GM18520 (cell line): Measurements from ENCODE around the gene ANKRD42.

Source experiments
- ATAC-seq: cut with Tn5 transposase; IDR thresholded peaks from one replicate; pipeline ENCODE4 v1.9.1; 2021; ENCODE audit not compliant: unreplicated experiment

The ANKRD42 gene

DNA sequence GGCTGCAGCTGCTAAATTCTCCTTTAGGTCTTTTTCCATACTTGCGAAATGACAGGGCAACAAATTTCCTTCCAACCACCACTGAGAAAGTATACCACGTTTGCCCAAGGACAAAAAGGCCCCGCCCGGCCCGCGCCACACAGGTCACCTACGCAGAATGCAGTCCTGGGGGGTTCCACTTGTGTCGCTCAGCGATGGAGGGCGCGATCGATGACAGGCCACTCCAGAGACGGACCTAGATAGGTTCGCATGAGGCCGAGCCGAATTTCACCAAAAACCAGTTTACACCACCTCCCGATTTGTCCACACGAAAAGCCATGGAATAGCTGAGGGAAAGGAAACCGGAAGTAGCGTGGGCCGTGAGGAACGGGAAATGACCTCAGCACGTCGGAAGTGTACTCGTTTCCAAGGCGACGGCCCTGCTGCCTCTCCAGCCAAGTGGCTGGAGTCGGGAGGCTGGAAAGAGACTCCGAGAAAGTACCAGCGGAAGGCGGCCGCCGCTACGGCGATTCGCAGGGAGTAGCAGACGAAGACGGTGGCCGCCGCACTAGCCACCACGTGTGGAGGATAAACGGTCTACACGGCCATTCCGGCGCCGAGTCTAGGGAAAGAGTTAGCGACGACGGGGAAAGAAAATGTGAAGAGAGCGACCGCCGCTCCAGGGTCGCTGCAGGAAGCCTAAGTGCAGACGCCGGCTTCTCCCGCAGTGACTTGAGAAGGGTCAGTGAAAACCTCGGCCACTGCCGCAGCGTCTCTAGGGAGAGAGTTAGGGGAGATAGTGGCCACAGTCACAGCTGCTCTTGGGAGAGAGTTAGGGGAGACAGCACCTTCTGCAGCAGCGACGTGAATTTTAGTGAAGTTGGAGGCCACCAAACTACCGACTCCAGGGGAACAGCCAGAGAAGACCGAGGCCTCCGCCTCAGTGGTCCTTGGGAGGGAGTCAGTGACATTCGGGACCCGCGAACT lies at the start of gene ANKRD42:
Gene ANKRD42 (plus strand): TSS at position 398 of the 966 bp plus-strand sequence. CDS start 959 bp downstream, outside the sequence.
- peak; percentile 89 for ATAC-seq

DNA sequence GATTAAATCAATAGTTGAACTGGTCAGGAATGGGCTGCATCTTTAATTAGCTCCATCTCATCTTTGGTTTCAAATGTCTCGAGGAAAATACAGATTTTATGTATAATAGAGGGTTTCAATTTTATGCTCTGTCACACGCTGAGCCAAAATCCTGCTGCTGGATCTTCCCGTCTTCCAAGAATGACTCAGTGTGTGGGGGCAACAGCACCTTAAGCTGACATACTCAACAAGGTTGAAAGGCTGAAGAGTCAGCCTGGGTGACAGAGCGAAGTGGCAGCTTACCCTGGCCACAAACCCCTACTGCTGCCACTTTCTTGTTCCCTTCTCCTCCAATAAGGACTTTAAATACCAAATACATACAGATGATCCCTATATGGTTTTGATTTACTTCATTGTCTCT lies 45.6 kb upstream of the ANKRD42 start:
- ATAC-seq: no peak

DNA sequence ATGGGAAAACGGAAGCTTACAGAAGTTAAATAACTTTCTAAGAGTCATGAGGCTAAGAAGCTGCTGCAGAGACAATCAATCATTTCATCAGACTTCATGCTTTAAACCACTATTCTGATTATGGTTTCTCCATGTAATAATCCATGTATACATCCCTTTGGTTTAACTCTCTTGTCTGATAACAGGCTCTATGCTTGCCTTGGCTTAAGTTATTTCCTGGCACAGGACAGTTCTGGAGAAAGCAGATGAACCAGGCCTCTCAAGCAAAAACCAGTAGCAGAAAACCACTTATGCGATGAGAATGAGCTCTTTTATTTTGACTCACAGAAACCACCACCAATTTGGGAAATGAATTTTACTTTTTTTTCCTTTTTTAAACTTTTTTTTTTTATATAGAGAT lies 43.1 kb upstream of the ANKRD42 start:
- ATAC-seq: no peak

DNA sequence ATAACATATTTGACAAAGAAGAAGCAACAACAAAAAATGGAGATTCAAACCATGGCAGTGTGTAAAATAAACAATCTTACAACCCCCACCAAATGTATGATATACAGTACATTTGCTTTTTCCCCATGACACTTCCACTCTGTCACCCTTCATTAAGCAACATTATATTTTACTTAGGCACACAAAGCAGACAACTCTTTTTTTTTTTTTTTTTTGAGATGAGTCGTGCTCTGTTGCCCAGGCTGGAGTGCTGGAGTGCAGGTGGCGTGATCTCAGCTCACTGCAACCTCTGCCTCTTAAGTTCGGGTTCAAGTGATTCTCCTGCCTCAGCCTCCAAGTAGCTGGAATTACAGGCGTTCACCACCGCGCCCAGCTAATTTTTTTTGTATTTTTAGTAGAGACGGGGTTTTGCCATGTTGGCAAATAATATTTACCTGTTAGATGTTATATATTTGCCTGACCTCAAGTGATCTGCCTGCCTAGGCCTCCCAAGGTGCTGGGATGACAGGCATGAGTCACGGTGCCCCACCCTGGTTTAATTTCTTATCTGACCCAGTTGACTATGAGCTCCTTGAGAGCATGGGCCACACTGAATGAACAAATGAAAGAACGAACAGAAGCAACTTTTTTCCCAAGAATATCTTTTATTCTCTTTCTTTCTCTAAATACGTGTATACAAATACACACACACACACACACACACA lies 42.1 kb upstream of the ANKRD42 start:
- ATAC-seq: no peak

DNA sequence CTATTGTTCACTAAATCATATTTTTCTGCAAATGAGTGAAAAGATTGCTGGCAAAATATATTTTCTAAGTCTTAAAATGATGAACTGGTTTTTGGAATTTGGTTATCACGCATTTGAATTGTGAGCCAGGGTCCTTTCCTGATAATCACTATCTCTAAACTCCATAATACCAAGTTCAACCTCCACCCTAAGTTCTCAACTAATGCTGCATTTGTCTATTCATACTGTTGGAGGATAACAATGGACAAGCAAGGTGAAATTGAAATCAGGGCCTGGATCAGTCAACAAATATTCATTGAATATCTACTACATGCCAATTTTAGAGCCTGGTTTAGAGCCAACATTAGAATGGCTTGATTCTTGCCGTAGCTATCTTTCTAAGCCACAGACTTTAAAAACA lies 41.2 kb upstream of the ANKRD42 start:
- ATAC-seq: no peak

DNA sequence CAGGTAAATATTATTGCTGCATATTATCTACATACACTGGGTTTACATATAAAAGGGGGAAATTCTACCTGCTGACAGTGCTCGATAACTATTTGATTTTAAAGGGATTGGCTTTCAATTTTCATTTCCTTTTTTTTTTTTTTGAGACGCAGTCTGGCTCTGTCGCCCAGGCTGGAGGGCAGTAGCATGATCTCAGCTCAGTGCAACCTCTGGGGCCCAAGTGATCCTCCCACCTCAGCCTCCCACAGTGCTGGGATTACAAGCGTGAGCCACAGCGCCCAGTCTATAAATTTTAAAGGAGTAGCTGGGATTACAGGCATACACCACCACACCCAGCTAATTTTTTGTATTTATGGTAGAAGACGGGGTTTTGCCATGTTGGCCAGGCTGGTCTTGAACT lies 39.7 kb upstream of the ANKRD42 start:
- no peak for ATAC-seq

DNA sequence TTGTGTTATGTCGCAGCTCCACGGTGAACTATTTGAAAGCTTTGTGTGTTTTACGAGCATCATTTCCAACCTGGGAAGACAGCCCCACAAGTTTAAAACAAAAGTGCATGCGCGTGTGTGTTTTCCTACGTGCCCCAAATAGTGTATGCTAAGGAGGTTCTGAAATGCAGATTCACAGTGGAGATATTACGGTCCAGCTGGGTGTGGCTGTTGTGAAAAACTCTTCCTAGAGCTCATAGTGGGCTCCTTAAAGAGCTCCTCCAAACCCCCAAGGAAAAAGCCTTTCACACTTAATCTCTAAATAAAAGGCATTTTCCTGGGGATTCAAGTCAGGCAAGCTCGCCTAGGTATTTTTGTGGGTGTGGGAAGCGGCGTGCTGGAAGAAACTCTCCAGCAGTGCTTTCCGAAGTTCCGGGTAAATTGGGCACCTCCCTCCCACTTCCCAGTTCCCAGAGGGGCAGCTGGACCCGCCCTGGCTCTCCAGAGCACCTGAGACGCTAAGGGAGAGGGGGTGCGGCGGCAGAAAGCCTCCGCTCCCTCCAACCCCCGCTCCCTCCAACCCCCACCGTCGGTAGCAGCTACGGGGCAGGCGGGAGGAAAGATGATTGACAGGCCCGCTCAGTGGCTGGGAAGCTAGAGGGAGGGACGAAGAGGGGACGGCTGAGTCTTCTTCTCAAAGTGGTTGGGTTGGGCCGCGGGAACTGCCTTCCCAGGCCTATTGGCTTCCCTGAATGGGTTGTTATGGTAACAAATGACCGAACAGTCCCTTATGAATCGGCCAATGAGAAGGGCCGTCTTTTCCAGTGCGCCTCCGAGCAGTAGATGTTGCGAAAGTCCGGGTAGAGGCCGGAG lies 37.1 kb upstream of the ANKRD42 start:
- peak; percentile 97 for ATAC-seq

DNA sequence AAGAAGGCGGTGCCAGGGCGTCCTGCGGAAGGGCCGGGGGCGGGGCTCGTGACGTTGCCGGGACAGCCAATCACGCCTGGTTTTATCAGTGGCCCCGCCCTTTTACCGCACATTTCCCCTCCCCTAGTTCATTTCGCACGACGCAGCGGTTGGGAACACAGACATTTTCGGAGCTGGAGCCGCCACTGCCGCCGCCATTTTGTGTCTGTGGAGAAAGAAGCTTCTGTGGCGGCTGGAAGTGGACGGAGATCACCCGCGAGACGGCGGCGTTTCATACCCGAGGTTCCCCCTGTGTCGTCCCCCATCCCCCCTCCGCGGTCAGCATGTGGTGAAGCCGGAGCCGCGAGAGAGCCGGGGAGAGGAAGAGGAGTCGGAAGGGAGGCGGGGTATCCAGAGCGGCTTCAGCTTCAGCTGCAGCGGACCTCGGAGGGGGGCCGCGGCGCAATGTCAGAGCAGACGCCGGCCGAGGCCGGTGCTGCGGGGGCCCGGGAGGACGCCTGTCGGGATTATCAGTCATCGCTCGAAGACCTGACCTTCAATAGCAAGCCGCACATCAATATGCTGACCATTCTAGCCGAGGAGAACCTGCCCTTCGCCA lies 36.4 kb upstream of the ANKRD42 start, which contains the start of gene PCF11:
Gene PCF11 (plus strand): TSS at position 136 of the 598 bp plus-strand sequence. CDS start 309 bp downstream, at position 445.
- no peak for ATAC-seq

DNA sequence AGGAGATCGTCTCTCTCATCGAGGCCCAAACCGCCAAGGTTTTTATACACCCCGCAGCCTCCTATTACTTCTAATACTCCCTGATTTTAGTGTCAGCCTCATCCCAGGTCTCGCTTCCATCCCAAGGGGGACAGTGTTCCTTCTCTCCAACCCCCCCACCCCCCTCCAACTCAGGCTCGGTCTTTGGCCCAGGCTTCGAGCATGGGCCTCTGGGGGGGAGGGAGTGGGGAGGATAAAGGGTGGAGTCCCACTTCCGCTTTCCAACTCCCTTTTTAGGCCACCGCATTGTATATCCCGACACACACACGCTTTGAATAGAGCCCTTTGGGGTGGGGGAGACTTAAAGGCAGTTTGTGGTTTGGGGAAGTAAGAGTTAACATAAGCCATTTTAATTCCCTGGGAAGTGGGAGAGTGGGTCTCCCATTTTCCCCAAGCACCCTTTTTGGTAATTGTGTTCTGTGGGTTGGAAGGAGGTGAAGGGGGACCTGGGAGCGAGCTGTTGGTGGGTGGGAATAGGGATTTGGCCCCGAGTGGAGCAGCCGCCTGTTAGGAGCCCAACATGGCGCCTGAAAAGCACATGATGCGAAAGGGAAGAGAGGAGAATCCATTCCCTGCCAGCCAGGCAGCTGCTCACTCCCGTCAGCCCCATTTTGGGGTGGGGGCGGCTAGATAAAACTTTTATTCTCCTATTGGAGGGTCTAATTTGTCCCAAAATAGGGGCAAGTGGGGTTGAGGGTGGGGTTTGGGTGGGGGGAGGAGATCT lies 35.7 kb upstream of the ANKRD42 start:
- ATAC-seq: no peak

DNA sequence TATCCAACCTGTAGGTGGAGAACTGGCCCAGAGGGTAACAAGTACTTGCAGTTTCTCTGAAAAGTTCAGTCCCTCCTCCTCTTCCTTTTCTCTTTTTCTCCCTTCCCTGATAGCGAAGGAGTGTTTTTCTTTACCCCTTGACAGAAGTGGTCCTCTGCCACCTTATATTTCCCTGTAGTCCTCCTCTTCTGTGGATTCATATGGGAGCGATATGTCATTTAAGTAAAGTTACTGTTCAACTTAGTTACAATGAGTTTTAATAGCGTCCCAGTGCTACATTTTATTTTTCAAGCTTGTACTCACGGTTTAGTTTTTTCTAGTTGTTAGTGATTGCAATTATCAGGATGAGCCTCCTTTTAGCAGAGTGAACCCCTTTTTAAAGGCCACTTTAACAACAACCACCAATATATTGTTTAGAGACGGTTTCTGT lies 35.1 kb upstream of the ANKRD42 start:
- ATAC-seq: no peak

DNA sequence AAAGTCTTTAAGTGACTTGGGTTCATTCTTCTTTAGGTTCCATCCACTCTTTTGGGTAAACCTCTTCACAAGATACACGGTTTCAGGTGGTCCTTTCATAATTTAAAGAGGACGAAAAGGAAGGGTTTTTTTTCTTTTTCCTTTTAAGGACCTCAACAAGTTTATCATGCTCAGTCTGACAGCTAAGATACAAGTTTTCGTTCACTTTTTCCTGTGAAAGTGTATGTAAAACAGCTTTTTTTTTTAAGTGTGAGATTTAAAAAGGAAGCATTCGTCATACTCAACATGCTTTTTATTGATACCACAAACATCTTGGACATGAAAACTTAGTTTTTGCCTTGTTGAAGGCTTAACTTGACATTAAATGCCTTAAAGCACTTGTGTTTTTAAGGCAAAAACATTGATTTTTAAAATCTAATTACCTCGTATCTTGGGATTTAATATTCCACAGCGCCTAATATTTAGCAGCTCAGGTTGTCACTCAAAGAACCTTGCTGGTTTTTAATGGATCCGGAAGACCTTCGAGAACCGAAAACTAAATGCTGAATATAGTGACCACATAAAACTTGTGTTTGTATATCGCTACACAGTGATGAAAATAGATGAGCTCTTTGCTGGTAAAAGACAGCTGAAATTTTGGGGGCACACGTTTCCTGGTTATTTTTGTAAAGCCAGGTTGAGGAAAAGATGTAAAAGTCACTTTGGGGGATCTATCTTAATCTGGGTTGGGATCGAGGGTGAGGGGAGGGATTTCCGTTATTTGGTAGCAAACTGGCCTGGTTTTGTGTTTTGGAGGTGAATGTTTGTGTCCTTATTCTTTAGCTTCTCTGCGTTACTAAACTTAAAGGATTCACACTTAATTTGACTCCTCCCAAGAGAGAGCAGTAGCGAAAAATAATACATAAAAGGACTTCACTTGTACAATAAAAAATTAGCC lies 34.3 kb upstream of the ANKRD42 start:
- no peak for ATAC-seq

DNA sequence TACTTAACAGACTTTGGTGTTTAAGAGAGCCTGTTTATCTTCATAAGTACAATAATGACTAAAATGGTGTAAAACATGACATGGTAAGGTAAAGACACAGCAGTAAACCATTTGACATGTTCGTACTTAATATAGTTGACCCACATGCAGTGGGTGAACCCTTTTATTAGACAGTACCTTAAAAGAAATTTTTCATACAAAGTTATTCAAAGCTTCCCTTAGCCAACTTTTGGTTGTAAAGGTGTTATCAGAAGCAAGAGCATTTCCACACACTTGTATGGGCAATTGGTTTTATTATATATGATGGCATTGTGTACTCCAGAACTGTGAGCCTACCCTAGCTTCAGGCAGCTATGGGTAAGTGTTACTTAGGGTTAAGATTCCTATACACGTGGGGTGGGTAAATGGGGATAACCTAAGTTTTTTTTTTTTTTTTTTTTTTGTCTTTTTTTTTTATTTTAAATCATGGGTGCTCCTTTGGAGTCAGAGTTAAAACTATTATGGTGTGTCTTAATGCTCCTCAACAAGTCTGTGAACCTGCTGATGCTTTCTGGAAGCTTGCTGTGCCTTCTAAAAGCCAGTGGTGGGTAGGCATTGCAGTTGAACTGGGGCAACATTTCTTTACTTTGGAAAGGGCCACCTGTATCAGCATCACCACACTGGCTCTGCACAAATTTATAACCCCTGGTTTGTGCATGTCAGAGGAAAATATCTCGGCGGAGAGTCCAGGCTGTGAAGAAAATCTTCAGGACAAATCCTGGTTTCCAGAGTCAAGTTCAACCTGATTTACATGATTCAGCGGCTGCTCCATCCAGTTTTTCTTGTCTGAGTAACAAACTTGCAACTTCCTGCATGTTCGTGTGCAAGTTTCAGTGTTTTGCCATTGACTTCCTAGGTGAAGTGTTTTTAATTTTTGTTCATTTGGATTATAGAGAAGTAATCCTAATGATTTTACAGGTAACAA lies 33.3 kb upstream of the ANKRD42 start:
- no peak for ATAC-seq

DNA sequence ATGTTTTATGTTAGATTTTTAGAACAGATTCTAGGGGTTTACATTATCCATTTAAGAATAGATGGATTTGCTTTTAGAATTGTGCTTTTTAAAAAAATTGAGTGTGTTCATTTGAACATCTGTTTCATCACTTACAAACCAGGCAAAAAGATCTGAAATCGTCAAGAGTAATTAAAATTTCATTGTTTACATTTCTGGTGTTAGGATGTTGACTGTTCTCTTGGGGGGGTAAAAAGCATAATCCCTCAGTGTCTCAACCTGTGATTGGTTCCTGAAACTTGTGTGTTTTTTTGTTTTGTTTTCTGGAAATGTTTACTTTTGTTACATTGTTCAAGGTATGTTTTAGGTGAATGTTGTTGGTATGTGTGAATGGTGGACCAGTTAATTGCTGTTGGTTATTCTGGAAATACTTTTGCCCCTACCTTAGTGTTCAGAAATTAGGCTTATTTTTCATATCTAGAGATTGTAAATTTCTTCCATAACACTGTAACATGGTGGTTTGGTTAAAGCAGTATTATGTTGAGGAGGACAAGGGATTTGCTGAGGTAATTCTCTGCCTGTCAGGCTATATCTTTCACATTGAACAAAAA lies 31.8 kb upstream of the ANKRD42 start:
- ATAC-seq: no peak

DNA sequence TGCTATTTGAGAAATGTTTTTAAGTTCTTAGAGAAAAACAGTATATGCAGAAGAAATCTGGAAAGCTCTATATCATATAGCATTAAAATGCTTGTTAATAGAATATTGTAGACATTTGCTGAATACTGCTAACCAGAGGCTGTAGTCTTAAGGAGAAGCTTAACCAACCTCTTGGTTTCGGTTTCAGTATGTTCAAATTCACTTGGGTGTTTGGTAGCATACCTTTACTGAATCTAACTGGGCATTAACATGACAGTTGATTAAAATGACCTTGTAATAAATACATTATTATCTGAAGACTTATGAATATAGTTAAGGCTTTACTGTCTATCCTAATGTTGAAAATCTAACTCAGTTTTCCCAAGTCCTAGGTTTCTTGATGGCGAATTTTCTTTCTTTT lies 31.1 kb upstream of the ANKRD42 start:
- peak; percentile 52 for ATAC-seq

DNA sequence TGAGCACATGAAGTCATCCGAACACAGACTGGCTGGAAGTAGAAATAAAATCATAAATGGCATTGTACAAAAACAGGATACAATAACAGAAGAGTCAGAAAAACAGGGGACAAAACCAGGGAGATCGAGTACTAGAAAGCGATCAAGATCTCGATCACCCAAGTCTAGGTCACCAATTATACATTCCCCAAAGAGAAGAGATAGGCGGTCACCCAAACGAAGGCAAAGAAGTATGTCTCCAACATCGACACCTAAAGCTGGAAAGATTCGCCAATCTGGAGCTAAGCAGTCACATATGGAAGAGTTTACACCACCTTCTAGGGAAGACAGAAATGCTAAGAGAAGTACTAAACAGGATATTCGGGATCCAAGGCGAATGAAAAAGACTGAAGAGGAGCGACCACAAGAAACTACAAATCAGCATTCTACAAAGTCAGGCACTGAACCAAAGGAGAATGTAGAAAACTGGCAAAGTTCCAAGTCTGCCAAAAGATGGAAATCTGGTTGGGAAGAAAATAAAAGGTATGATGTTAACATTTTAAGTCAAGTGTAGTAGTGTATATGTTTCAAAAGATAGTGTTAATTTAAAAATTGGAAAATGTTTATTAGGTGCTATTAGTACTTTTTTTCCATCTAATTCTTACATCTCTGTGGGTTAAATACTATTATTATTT lies 27.2 kb upstream of the ANKRD42 start:
- no peak for ATAC-seq

DNA sequence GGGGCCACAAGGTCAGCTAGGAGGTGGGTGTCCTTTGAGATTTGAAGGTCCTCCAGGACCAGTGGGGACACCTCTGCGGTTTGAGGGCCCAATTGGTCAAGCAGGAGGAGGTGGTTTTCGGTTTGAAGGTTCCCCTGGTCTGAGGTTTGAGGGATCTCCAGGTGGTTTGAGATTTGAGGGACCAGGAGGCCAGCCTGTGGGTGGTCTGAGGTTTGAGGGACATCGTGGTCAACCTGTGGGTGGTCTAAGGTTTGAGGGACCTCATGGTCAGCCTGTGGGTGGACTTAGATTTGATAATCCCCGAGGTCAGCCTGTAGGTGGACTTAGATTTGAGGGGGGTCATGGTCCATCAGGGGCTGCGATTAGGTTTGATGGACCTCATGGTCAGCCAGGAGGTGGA lies 24.8 kb upstream of the ANKRD42 start:
- ATAC-seq: no peak

DNA sequence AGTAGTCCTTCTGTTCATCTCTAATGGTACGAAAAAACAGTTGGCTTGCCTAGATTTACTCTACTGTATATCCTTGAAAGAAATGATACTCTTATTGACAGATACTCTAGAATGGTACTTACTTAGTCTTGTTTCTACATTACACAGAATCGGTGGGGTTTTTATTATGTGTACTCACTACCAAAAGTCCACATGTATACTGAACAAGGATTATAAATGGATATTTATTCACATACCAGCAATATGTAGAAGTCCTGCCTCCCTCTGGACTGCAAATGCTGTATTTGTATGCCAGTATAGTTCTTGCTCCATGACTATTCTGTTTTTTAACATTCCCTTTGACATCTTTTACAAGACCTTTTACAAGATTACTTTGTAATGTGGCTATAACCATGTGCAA lies 22.6 kb upstream of the ANKRD42 start:
- no peak for ATAC-seq
